HEK293 (cell line): ENCODE data around the gene ACHE.

Source experiments
- HOXA7 ChIP-seq: sonication (generic); formaldehyde crosslinking; IDR thresholded peaks from 2 replicates; pipeline ENCODE4 v1.8.1; 2022; ENCODE audit warnings: missing genetic modification reagents, borderline replicate concordance
- KLF17 ChIP-seq: fragments of 450-650 bp; formaldehyde crosslinking; IDR thresholded peaks from 2 replicates; pipeline ENCODE4 v1.5.1; 2016; ENCODE audit warnings: missing biosample characterization, missing genetic modification characterization
- MEIS1 ChIP-seq: sonication (generic); formaldehyde crosslinking; IDR thresholded peaks from 2 replicates; pipeline ENCODE4 v1.8.1; 2022; ENCODE audit warnings: missing genetic modification reagents, mild to moderate bottlenecking, borderline replicate concordance
- OSR2 ChIP-seq: fragments of 450-650 bp; formaldehyde crosslinking; IDR thresholded peaks from 2 replicates; pipeline ENCODE4 v1.5.1; 2016; ENCODE audit warnings: missing biosample characterization, missing genetic modification characterization
- PRDM4 ChIP-seq: fragments of 450-650 bp; formaldehyde crosslinking; IDR thresholded peaks from 2 replicates; pipeline ENCODE4 v1.5.1; 2017; ENCODE audit warnings: missing biosample characterization, missing genetic modification characterization
- PRDM6 ChIP-seq: fragments of 450-650 bp; formaldehyde crosslinking; IDR thresholded peaks from 2 replicates; pipeline ENCODE4 v1.5.1; 2017; ENCODE audit warnings: missing biosample characterization, missing genetic modification characterization
- SCRT2 ChIP-seq: fragments of 450-650 bp; formaldehyde crosslinking; IDR thresholded peaks from 2 replicates; pipeline ENCODE4 v1.5.1; 2016; ENCODE audit warnings: missing biosample characterization, missing genetic modification characterization
- ZNF10 ChIP-seq: fragments of 450-650 bp; formaldehyde crosslinking; IDR thresholded peaks from 2 replicates; pipeline ENCODE4 v1.5.1; 2017; ENCODE audit warnings: missing biosample characterization, missing genetic modification characterization
- ZNF132 ChIP-seq: fragments of 450-650 bp; formaldehyde crosslinking; IDR thresholded peaks from 2 replicates; pipeline ENCODE4 v1.5.1; 2017; ENCODE audit warnings: missing biosample characterization, missing genetic modification characterization, borderline replicate concordance
- ZNF138 ChIP-seq: fragments of 450-650 bp; formaldehyde crosslinking; IDR thresholded peaks from 2 replicates; pipeline ENCODE4 v1.5.1; 2016; ENCODE audit warnings: missing biosample characterization, missing genetic modification characterization, borderline replicate concordance
- ZNF140 ChIP-seq: fragments of 450-650 bp; formaldehyde crosslinking; IDR thresholded peaks from 2 replicates; pipeline ENCODE4 v1.5.1; 2016; ENCODE audit warnings: missing biosample characterization, missing genetic modification characterization
- ZNF174 ChIP-seq: fragments of 450-650 bp; formaldehyde crosslinking; IDR thresholded peaks from 2 replicates; pipeline ENCODE4 v1.5.0; 2017; ENCODE audit warnings: missing biosample characterization, mild to moderate bottlenecking, missing genetic modification characterization
- ZNF211 ChIP-seq: fragments of 450-650 bp; formaldehyde crosslinking; IDR thresholded peaks from 2 replicates; pipeline ENCODE4 v1.5.1; 2016; ENCODE audit warnings: low read depth, missing biosample characterization, missing genetic modification characterization
- ZNF214 ChIP-seq: fragments of 450-650 bp; formaldehyde crosslinking; IDR thresholded peaks from 2 replicates; pipeline ENCODE4 v1.5.1; 2017; ENCODE audit warnings: missing biosample characterization, mild to moderate bottlenecking, missing genetic modification characterization, borderline replicate concordance
- ZNF26 ChIP-seq: fragments of 450-650 bp; formaldehyde crosslinking; IDR thresholded peaks from 2 replicates; pipeline ENCODE4 v1.5.1; 2016; ENCODE audit warnings: missing biosample characterization, missing genetic modification characterization
- ZNF302 ChIP-seq: fragments of 450-650 bp; formaldehyde crosslinking; IDR thresholded peaks from 2 replicates; pipeline ENCODE4 v1.5.1; 2016; ENCODE audit warnings: missing biosample characterization, missing genetic modification characterization, low read depth
- ZNF324 ChIP-seq: fragments of 450-650 bp; formaldehyde crosslinking; IDR thresholded peaks from 2 replicates; pipeline ENCODE4 v1.5.1; 2016; ENCODE audit warnings: missing biosample characterization, missing genetic modification characterization
- ZNF362 ChIP-seq: fragments of 450-650 bp; formaldehyde crosslinking; IDR thresholded peaks from 2 replicates; pipeline ENCODE4 v1.5.1; 2016; ENCODE audit warnings: missing biosample characterization, missing genetic modification characterization
- ZNF510 ChIP-seq: fragments of 450-650 bp; formaldehyde crosslinking; IDR thresholded peaks from 2 replicates; pipeline ENCODE4 v1.5.1; 2018; ENCODE audit warnings: mild to moderate bottlenecking, missing genetic modification characterization, missing biosample characterization; ENCODE audit not compliant: insufficient replicate concordance
- ZNF555 ChIP-seq: fragments of 450-650 bp; formaldehyde crosslinking; conservative IDR thresholded peaks from 2 replicates; pipeline ENCODE4 v1.5.1; 2017; ENCODE audit warnings: missing biosample characterization, mild to moderate bottlenecking, missing genetic modification characterization, inconsistent platforms
- ZNF561 ChIP-seq: fragments of 450-650 bp; IDR thresholded peaks from 2 replicates; pipeline ENCODE4 v1.5.1; 2018; ENCODE audit warnings: missing biosample characterization, missing genetic modification characterization, borderline replicate concordance
- ZNF596 ChIP-seq: fragments of 450-650 bp; IDR thresholded peaks from 2 replicates; pipeline ENCODE4 v1.5.0; 2018; ENCODE audit warnings: missing biosample characterization, mild to moderate bottlenecking, missing genetic modification characterization, moderate library complexity
- ZNF623 ChIP-seq: fragments of 450-650 bp; formaldehyde crosslinking; IDR thresholded peaks from 2 replicates; pipeline ENCODE4 v1.5.1; 2016; ENCODE audit warnings: missing biosample characterization, missing genetic modification characterization
- ZNF629 ChIP-seq: fragments of 450-650 bp; formaldehyde crosslinking; IDR thresholded peaks from 2 replicates; pipeline ENCODE4 v1.5.1; 2017; ENCODE audit warnings: missing biosample characterization, missing genetic modification characterization
- ZNF658 ChIP-seq: fragments of 450-650 bp; formaldehyde crosslinking; IDR thresholded peaks from 2 replicates; pipeline ENCODE4; 2016; ENCODE audit warnings: missing biosample characterization, missing genetic modification characterization
- ZSCAN4 ChIP-seq: fragments of 450-650 bp; formaldehyde crosslinking; IDR thresholded peaks from 2 replicates; pipeline ENCODE4 v1.5.1; 2017; ENCODE audit warnings: missing biosample characterization, missing genetic modification characterization
- ZSCAN5A ChIP-seq: fragments of 450-650 bp; formaldehyde crosslinking; IDR thresholded peaks from 2 replicates; pipeline ENCODE4 v1.5.1; 2016; ENCODE audit warnings: missing biosample characterization, missing genetic modification characterization

The ACHE gene

GRCh38 chr7:100874577-100875355 lies 20.9 kb downstream of the ACHE start, which contains the start of gene SRRT (continued):
- TF ChIP-seq ZNF596 (tag by site-specific recombination) (no peak), SCRT2 (tag by site-specific recombination) (peak; percentile 27; the same call in 1 of the 2 replicates), MEIS1 (no peak), PRDM4 (tag by site-specific recombination) (no peak), ZSCAN5A (tag by site-specific recombination) (0 out of 2 replicates have a peak, but pooled peaks have one; percentile 12), KLF17 (peak; percentile 71), ZNF26 (tag by site-specific recombination) (no peak), ZNF555 (no peak), ZNF629 (tag by site-specific recombination) (peak; percentile 84), ZNF211 (tag by site-specific recombination) (no peak), HOXA7 (no peak), PRDM6 (tag by site-specific recombination) (no peak), ZNF623 (tag by site-specific recombination) (no peak), ZNF132 (tag by site-specific recombination) (no peak), ZNF658 (tag by site-specific recombination) (no peak), ZNF138 (no peak), ZSCAN4 (tag by site-specific recombination) (no peak), ZNF302 (no peak), ZNF140 (tag by site-specific recombination) (no peak), OSR2 (tag by site-specific recombination) (no peak; the same call in 1 of the 2 replicates), ZNF214 (tag by site-specific recombination) (no peak), ZNF174 (tag by site-specific recombination) (no peak), ZNF324 (tag by site-specific recombination) (peak; percentile 57; the same call in 1 of the 2 replicates), ZNF10 (tag by site-specific recombination) (no peak), ZNF362 (tag by site-specific recombination) (no peak), ZNF510 (no peak), ZNF561 (tag by site-specific recombination) (peak; percentile 79; the same call in 1 of the 2 replicates)
